Smooth muscle cell (in vitro differentiated cells): Measurements from ENCODE around the gene PRR19. TPM values are rescaled to one million over a fixed set of nuclear protein-coding genes. Genes with fewer than 3 reads are reported as not detected.

Experiments used
- DNase-seq: peaks from one replicate; lab custom pipeline; 2025; ENCODE audit not compliant: unreplicated experiment; lab: John Stamatoyannopoulos, UW
- H2AFZ ChIP-seq: fragments of 200-600 bp; sonication (generic); 2 replicates; pipeline ENCODE4 v1.6.0; 2016; ENCODE audit warnings: antibody characterized with exemption, low read depth, mild to moderate bottlenecking
- H3F3A ChIP-seq: fragments of 200-600 bp; sonication (generic); 2 replicates; pipeline ENCODE4 v1.6.0; 2017; ENCODE audit warnings: antibody characterized with exemption, low read depth
- H3K27ac ChIP-seq: fragments of 200-600 bp; sonication (generic); 2 replicates; pipeline ENCODE4 v1.5.1; 2016; ENCODE audit warnings: low read depth, mild to moderate bottlenecking
- H3K27me3 ChIP-seq: fragments of 200-600 bp; sonication (generic); 2 replicates; pipeline ENCODE4 v1.6.1; 2016; ENCODE audit warnings: low read depth, mild to moderate bottlenecking
- H3K36me3 ChIP-seq: fragments of 200-600 bp; sonication (generic); 2 replicates; pipeline ENCODE4 v1.5.1; 2016; ENCODE audit warnings: low read depth
- H3K4me1 ChIP-seq: fragments of 200-600 bp; sonication (generic); 2 replicates; pipeline ENCODE4 v1.5.1; 2016; ENCODE audit warnings: low read depth
- H3K4me2 ChIP-seq: fragments of 200-600 bp; sonication (generic); 2 replicates; pipeline ENCODE4 v1.6.0; 2016; ENCODE audit warnings: mild to moderate bottlenecking
- H3K4me3 ChIP-seq: fragments of 200-600 bp; sonication (generic); 2 replicates; pipeline ENCODE4 v1.5.1; 2016; ENCODE audit warnings: mild to moderate bottlenecking
- H3K79me2 ChIP-seq: fragments of 200-600 bp; sonication (generic); 2 replicates; pipeline ENCODE4 v1.6.0; 2016; ENCODE audit warnings: low read depth, mild to moderate bottlenecking
- H3K9ac ChIP-seq: fragments of 200-600 bp; sonication (generic); 2 replicates; pipeline ENCODE4 v1.6.0; 2016; ENCODE audit warnings: low read depth
- H3K9me3 ChIP-seq: fragments of 200-600 bp; sonication (generic); replicated peaks from 2 replicates; pipeline ENCODE4 v1.5.1; 2016; ENCODE audit warnings: low read depth
- H4K20me1 ChIP-seq: fragments of 200-600 bp; sonication (generic); 2 replicates; pipeline ENCODE4 v1.6.0; 2016; ENCODE audit warnings: low read depth
- WGBS: methylation state at CpG from one replicate; pipeline ENCODE4 v1.1.7; 2016; ENCODE audit warnings: low lambda C conversion rate; 5-methylcytosine and 5-hydroxymethylcytosine counted together
- polyA plus RNA-seq: library from polyadenylated mRNA; unstranded; fragments of >200 nt; fragmentation: Nextera tagmentation; extraction: Ambion mirVana; gene quantifications from 2 replicates; pipeline ENCODE4 v1.2.1, GENCODE V29; 2016
- total RNA-seq: library from RNA; depleted of rRNA; stranded (reverse); fragments of >200 nt; gene quantifications from 2 replicates; pipeline ENCODE4 v1.2.3, GENCODE V29; 2014
- TF ChIP-seq, protein P1 (sequence below): fragments of 200-600 bp; sonication (generic); IDR thresholded peaks from 2 replicates; pipeline ENCODE4 v1.5.1; 2017; ENCODE audit warnings: borderline replicate concordance, mild to moderate bottlenecking, antibody characterized with exemption; ENCODE audit not compliant: insufficient read depth, poor library complexity, severe bottlenecking

PRR19 gene
- total and polyA plus RNA-seq, 2 experiments from 2014 or later = 0.45 to 0.73 TPM

GRCh38 chr19:42290136-42290522 lies 11.8 kb upstream of the PRR19 start:
- DNase-seq = no peak
- TF ChIP-seq, protein P1, sequence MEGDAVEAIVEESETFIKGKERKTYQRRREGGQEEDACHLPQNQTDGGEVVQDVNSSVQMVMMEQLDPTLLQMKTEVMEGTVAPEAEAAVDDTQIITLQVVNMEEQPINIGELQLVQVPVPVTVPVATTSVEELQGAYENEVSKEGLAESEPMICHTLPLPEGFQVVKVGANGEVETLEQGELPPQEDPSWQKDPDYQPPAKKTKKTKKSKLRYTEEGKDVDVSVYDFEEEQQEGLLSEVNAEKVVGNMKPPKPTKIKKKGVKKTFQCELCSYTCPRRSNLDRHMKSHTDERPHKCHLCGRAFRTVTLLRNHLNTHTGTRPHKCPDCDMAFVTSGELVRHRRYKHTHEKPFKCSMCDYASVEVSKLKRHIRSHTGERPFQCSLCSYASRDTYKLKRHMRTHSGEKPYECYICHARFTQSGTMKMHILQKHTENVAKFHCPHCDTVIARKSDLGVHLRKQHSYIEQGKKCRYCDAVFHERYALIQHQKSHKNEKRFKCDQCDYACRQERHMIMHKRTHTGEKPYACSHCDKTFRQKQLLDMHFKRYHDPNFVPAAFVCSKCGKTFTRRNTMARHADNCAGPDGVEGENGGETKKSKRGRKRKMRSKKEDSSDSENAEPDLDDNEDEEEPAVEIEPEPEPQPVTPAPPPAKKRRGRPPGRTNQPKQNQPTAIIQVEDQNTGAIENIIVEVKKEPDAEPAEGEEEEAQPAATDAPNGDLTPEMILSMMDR = no peak
- no peak overlapping the region for H3K4me3 ChIP-seq
- H3K27me3 ChIP-seq = no peaks in the 10 kb centered on the region
- no peak overlapping the region for H2AFZ ChIP-seq
- H3K4me1 ChIP-seq = peaks cover 5% of the 10 kb centered on the region
- H4K20me1 ChIP-seq = peaks cover 50% of the 10 kb centered on the region
- H3K79me2 ChIP-seq = peaks cover 6% of the 10 kb centered on the region
- WGBS = 96% methylated on average over 13 of the region's 13 CpGs
- no peaks in the 10 kb centered on the region for H3K9me3 ChIP-seq
- no peaks in the 10 kb centered on the region for H3K36me3 ChIP-seq
- H3K9ac ChIP-seq = no peak overlapping the region
- H3K4me2 ChIP-seq = no peak overlapping the region
- no peak overlapping the region for H3K27ac ChIP-seq
- H3F3A ChIP-seq = peaks cover 5% of the 10 kb centered on the region

DNA sequence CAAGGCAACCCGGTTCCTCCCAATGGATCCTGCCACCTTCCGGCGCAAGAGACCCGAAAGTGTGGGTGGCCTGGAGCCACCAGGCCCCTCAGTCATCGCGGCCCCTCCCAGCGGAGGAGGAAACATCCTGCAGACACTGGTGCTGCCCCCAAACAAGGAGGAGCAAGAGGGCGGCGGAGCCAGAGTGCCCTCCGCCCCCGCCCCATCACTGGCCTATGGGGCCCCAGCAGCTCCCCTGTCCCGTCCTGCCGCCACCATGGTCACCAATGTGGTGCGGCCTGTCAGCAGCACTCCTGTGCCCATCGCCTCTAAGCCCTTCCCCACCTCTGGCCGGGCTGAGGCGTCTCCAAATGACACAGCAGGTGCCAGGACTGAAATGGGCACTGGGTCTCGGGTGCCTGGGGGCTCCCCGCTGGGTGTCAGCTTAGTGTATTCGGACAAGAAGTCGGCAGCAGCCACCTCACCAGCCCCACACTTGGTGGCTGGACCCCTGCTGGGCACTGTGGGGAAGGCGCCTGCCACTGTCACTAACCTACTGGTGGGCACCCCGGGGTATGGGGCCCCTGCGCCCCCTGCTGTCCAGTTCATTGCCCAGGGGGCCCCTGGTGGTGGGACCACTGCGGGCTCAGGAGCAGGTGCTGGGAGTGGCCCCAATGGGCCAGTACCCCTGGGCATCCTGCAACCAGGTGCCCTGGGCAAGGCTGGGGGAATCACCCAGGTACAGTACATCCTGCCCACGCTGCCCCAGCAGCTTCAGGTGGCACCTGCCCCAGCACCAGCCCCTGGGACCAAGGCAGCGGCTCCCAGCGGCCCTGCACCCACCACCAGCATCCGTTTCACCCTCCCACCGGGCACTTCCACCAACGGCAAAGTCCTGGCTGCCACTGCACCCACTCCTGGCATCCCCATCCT lies 11.2 kb upstream of the PRR19 start:
- Histone ChIP-seq H2AFZ (no peak overlapping the region), H3K36me3 (no peaks in the 10 kb centered on the region)
- 96% methylated on average over 23 of the region's 31 CpGs for WGBS

GRCh38 chr19:42291435-42291810 lies 10.5 kb upstream of the PRR19 start:
- Histone ChIP-seq H3K4me3 (no peak overlapping the region), H3F3A (peaks cover 8% of the 10 kb centered on the region), H3K9me3 (no peaks in the 10 kb centered on the region), H4K20me1 (peaks cover 42% of the 10 kb centered on the region), H2AFZ (no peak overlapping the region), H3K79me2 (no peaks in the 10 kb centered on the region), H3K9ac (no peak overlapping the region), H3K36me3 (no peaks in the 10 kb centered on the region), H3K4me1 (no peaks in the 10 kb centered on the region), H3K4me2 (no peak overlapping the region), H3K27me3 (no peaks in the 10 kb centered on the region), H3K27ac (no peak overlapping the region)
- TF ChIP-seq, protein P1 = no peak
- no peak for DNase-seq
- 84% methylated on average over 9 of the region's 9 CpGs for WGBS

More for the DNA sequence above, 11.2 kb upstream of the PRR19 start:
- Histone ChIP-seq H3K79me2 (peaks cover 4% of the 10 kb centered on the region), H3K4me1 (peaks cover 2% of the 10 kb centered on the region), H3F3A (peaks cover 5% of the 10 kb centered on the region), H3K9ac (no peak overlapping the region), H3K4me2 (no peak overlapping the region), H3K27ac (no peak overlapping the region), H3K27me3 (no peaks in the 10 kb centered on the region), H4K20me1 (peaks cover 47% of the 10 kb centered on the region), H3K9me3 (no peaks in the 10 kb centered on the region), H3K4me3 (no peak overlapping the region)
- TF ChIP-seq, protein P1 = peak; percentile 51
- DNase-seq = no peak
